ENCODE measurements around the gene MEGF8.
"Not testable (repeated sequence)": the region's sequence is repeated elsewhere in the genome, so short reads cannot be mapped to it uniquely, and the experiment has no call there.

MEGF8 gene

GRCh38 chr19:42330241-42330711 lies 4.8 kb downstream of the MEGF8 start:
- FAIRE-seq (no peak), DNase-seq (ENCODE audit: low spot score) (no peak)

DNA sequence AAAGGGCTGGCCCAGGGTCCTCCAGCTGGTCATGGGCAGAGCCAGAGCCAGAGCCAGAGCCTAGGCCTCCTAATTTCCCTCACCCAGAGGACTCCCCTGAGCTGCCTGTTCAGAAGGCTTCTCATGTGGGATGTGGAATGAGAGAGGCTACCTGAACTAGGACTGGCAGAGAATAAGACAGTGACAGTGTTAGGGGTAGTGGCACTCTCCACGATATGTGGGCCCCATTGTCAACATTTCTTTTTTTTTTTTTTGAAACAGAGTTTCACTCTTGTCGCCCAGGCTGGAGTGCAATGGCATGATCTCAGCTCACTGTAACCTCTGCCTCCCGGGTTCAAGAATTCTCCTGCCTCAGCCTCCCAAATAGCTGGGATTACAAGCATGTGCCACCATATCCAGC lies 5.9 kb downstream of the MEGF8 start:
- FAIRE-seq; DNase-seq (ENCODE audit: low spot score): not testable (repeated sequence)

GRCh38 chr19:42332059-42332458 lies 6.6 kb downstream of the MEGF8 start:
- FAIRE-seq, result no peak

GRCh38 chr19:42333018-42333417 lies 7.6 kb downstream of the MEGF8 start:
- FAIRE-seq, result no peak
- DNase-seq (ENCODE audit: low spot score), result no peak

More at GRCh38 chr19:42332059-42332458, 6.6 kb downstream of the MEGF8 start:
- no peak for DNase-seq (ENCODE audit: low spot score)

GRCh38 chr19:42333975-42334696 lies 8.7 kb downstream of the MEGF8 start:
- FAIRE-seq, result no peak

DNA sequence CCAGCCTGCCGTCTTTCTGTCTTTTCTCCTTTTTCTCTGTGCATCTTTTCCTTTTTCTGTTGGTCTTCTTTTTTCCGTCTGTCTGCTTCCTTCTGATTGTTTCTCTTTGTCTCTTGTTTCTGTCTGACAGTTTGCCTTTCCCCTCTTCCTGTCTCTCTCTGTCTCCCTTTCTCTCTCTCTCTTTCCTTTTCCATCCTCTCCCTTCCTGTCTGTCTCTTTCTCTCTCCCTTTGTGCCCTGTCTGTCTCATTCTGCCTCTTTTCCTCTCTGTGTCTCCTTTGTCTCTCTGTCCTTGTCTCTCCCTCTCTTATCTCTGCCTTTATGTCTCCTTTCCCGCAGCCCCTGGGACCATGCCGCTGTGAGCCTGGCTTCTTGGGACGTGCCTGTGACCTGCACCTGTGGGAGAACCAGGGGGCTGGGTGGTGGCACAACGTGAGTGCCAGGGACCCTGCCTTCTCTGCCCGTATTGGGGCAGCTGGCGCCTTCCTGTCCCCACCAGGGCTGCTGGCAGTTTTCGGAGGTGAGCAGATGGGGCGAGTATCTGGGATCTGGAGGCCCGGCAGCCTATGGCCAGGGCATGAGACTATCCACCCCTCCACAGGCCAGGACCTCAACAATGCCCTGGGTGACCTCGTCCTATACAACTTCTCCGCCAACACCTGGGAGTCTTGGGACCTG lies 9.4 kb downstream of the MEGF8 start:
- FAIRE-seq, result no peak
- no peak for DNase-seq (ENCODE audit: low spot score)

More at GRCh38 chr19:42333975-42334696, 8.7 kb downstream of the MEGF8 start:
- DNase-seq (ENCODE audit: low spot score), result no peak

DNA sequence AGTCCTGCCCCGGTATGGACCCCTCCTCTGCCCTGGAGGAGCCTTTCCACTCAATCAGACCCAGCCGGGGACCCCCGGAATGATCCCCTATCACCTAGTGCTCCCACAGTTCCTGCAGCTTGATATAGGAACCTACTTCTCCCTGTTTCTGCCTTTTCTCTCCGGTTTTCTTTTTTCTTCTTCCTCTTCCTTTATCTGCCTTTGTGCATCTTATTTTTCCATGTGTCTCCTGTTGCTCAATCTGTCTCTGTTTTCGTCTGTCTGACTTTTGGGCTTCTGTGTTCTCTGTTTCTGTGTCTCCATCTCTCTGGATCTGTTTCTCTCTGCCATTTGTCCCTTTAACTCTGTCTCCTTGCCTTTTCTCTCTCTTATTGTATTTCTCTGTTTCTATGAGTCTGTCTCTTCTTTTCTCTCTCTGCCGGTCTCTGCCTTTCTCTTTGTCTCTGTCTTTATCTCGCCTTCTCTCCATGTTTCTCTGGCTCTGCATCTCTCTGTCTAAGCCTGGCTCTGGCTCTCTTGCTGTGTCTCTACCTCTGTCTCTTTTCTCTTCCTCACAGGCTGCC lies 10.0 kb downstream of the MEGF8 start:
- FAIRE-seq, result no peak
- DNase-seq (ENCODE audit: low spot score), result no peak

DNA sequence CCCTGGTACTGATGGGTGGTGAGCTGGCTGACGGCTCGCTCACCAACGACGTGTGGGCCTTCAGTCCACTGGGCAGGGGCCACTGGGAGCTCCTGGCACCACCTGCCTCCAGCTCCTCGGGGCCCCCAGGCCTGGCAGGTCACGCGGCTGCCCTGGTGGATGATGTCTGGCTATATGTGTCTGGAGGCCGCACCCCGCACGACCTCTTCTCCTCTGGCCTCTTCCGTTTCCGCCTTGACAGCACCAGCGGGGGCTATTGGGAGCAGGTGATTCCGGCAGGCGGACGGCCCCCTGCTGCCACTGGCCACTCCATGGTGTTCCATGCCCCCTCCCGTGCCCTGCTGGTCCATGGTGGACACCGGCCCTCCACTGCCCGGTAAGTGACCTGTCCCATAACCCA lies 10.5 kb downstream of the MEGF8 start:
- DNase-seq (ENCODE audit: low spot score) (no peak), FAIRE-seq (no peak)

DNA sequence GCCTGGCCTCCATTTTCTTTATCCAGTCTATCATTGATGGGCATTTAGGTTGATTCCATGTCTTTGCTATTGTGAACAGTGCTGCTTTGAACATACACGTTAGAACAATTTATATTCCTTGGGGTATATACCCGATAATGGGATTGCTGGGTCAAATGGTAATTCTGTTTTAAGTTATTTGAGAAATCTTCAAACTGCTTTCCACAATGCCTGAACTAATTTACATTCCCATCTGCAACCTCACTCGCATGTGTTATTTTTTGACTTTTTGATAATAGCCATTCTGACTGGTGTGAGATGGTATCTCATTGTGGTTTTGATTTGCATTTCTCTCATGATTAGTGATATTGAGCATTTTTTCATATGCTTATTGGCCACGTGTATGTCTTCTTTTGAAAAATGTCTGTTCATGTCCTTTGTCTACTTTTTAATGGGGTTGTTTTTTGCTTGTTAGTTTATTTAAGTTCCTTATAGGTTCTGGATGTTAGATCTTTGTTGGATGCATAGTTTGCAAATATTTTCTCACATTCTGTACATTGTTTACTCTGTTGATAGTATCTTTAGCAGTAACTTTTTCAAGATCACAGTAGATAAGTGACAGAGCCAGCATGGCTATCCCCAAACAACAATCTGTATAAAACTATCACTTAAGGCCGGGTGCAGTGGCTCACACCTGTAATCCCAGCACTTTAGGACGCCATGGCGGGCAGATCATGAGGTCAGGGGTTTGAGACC lies 13.9 kb downstream of the MEGF8 start:
- DNase-seq (ENCODE audit: low spot score); FAIRE-seq: not testable (repeated sequence)

- FAIRE-seq; DNase-seq (ENCODE audit: low spot score): not testable (repeated sequence)
Observed at GRCh38 chr19:42339922-42340321, 14.5 kb downstream of the MEGF8 start.

DNA sequence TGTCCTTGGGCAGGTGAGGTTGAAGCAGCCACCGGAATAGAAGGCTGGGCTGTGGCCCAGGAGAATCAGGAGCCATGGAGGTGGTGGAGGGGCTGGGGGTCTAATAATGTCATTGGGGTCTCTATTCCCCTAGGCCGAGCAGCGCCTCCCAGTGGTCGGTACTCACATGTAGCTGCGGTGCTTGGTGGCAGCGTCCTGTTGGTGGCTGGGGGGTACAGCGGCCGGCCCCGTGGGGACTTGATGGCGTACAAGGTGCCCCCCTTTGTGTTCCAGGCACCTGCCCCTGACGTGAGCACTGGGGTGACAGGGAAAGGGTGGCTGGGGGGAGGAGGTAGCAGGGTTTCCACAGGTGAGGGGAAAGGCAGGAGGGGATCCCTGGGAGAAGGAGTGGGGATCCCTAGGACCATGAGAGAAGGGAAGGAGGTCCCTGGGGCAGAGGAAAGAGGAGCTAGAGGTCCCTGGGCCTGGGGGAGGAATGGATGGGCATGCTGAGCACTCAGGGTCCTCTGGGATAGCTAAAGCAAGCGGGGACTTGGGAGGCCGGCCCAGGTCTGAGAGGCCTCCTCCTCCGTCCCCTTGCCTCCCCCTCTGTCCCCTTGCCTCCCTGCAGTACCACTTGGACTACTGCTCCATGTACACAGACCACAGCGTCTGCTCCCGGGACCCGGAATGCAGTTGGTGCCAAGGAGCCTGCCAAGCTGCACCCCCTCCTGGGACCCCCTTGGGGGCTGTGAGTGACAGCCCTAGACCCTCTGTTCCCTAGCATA lies 18.1 kb downstream of the MEGF8 start:
- no peak for FAIRE-seq

GRCh38 chr19:42344336-42344893 lies 19.0 kb downstream of the MEGF8 start:
- FAIRE-seq (no peak), DNase-seq (ENCODE audit: low spot score) (no peak)

More for the DNA sequence above, 18.1 kb downstream of the MEGF8 start:
- no peak for DNase-seq (ENCODE audit: low spot score)

- FAIRE-seq (no peak), DNase-seq (ENCODE audit: low spot score) (no peak)
Observed at GRCh38 chr19:42345191-42345812, 19.9 kb downstream of the MEGF8 start.

- no peak for DNase-seq (ENCODE audit: low spot score)
- FAIRE-seq, result no peak
Observed at GRCh38 chr19:42348211-42348610, 22.8 kb downstream of the MEGF8 start.

DNA sequence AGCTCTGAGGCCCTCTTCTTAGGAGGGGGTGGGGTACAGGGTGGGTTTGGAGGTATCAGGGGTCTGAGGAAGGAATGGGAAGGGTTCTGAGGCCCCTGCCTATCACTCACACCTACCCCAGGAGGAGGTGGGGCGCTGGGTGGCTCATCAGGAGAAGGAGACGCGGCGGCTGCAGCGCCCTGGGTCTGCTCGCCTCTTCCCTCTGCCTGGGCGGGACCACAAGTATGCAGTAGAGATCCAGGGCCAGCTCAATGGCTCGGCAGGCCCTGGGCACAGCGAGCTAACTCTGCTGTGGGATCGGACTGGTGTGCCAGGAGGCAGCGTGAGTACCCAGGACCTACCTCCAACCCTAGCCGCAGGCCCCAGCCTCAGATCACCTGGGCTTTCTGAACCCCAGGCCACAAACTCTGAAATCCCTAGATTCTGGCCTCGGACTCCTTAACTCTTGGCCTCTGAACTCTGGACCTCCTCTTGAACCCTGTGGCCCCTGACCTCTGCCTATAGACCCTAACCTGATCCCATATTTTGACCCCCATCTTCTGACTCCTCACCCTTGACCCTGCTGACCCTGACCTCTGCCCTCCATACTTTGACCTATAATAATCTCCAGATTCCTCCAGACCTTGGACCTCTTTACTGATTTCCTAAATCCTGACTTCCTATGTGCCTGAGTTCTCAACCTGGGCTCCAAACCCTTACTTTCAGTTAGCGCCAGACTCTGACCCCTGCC lies 24.1 kb downstream of the MEGF8 start:
- FAIRE-seq, result no peak

GRCh38 chr19:42350417-42350816 lies 25.0 kb downstream of the MEGF8 start:
- FAIRE-seq (no peak), DNase-seq (ENCODE audit: low spot score) (no peak)

More for the DNA sequence above, 24.1 kb downstream of the MEGF8 start:
- no peak for DNase-seq (ENCODE audit: low spot score)

DNA sequence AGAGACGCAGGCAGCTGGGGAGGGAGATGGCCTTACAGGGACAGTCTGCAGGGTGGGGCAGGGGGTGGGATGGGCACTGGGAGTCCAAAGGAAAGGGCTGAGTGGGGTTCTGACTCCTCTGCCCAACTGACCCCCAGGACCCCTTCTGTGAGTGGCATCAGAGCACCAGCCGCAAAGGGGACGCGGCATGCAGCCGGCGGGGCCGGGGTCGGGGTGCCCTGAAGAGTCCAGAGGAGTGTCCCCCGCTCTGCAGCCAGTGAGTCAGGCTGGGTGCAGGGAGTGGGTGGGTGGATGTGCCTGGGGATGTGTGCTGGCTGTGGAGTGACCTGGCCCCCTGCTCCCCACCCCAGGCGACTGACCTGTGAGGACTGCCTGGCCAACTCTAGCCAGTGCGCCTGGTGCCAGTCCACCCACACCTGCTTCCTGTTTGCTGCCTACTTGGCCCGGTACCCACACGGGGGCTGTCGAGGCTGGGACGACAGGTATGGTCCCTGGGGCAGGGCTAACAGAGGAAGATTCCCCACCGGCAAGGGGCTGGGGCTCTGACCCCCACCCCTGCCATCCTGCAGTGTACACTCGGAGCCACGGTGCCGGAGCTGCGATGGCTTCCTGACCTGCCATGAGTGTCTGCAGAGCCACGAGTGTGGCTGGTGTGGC lies 25.8 kb downstream of the MEGF8 start:
- DNase-seq (ENCODE audit: low spot score) (no peak), FAIRE-seq (no peak)

GRCh38 chr19:42352301-42353259 lies 27.1 kb downstream of the MEGF8 start:
- no peak for FAIRE-seq
- peak; percentile 33 for DNase-seq (ENCODE audit: low spot score)

Data from RCC 7860 (cell line).